Type B pancreatic cell (in vitro differentiated cells): ENCODE data around the gene ECI2. TPM values are rescaled to one million over a fixed set of nuclear protein-coding genes. Genes with fewer than 3 reads are reported as not detected.

Experiments
- DNase-seq: peaks from one replicate; pipeline ENCODE4 v3.0.0; 2021; ENCODE audit warnings: mixed read lengths; ENCODE audit not compliant: unreplicated experiment; ENCODE audit errors: extremely low spot score
- H3K27ac Mint-ChIP-seq: 2 replicates; pipeline ENCODE4 v1.8.0; 2021; ENCODE audit warnings: mild to moderate bottlenecking, mixed read lengths
- H3K27me3 Mint-ChIP-seq: 2 replicates; pipeline ENCODE4 v1.8.0; 2021; ENCODE audit warnings: mixed read lengths
- H3K36me3 Mint-ChIP-seq: 2 replicates; pipeline ENCODE4 v1.8.0; 2021; ENCODE audit warnings: mixed read lengths
- H3K4me1 Mint-ChIP-seq: one replicate; pipeline ENCODE4 v1.8.0; 2021; ENCODE audit warnings: mixed read lengths; ENCODE audit not compliant: unreplicated experiment
- H3K4me3 Mint-ChIP-seq: 2 replicates; pipeline ENCODE4 v1.8.0; 2021; ENCODE audit warnings: mild to moderate bottlenecking, mixed read lengths
- H3K9me3 Mint-ChIP-seq: 2 replicates; pipeline ENCODE4 v1.8.0; 2021; ENCODE audit warnings: mixed read lengths
- CTCF ChIP-seq: fragments of 200-600 bp; sonication (generic); conservative IDR thresholded peaks from 2 replicates; pipeline ENCODE4 v1.5.0; 2021; ENCODE audit warnings: antibody characterized with exemption, mild to moderate bottlenecking
- total RNA-seq: library from RNA; stranded (reverse); gene quantifications from 2 replicates; pipeline ENCODE4 v1.2.1, GENCODE V29; 2021; ENCODE audit warnings: low replicate concordance

The ECI2 gene
- total RNA-seq, 1 donor from 2014 or later, result 62.9 TPM

DNA sequence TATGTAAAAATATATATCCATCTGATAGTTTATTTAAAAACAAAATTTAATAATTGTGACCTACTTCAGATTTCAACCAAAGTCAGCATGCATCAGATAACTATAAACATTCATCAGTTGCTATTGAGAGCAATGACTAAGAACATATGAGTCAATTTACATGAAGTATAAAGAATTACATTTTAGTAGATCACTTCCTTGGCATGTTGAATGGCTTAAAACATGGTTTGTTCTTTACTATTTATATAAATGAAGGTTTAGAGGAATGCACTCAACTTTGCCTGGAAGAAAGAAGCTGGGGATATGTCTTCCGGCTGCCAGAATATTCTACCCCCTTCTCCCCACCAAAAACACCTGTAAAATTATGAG, 50.1 kb downstream of the ECI2 start:
- TF ChIP-seq CTCF, result no peak
- H3K27me3 Mint-ChIP-seq, result no peaks in the 10 kb centered on the region
- DNase-seq, result no peak
- H3K27ac Mint-ChIP-seq, result no peak overlapping the region
- H3K4me1 Mint-ChIP-seq, result peaks cover 6% of the 10 kb centered on the region
- H3K36me3 Mint-ChIP-seq, result no peaks in the 10 kb centered on the region
- H3K4me3 Mint-ChIP-seq, result no peak overlapping the region
- H3K9me3 Mint-ChIP-seq, result no peaks in the 10 kb centered on the region

DNA sequence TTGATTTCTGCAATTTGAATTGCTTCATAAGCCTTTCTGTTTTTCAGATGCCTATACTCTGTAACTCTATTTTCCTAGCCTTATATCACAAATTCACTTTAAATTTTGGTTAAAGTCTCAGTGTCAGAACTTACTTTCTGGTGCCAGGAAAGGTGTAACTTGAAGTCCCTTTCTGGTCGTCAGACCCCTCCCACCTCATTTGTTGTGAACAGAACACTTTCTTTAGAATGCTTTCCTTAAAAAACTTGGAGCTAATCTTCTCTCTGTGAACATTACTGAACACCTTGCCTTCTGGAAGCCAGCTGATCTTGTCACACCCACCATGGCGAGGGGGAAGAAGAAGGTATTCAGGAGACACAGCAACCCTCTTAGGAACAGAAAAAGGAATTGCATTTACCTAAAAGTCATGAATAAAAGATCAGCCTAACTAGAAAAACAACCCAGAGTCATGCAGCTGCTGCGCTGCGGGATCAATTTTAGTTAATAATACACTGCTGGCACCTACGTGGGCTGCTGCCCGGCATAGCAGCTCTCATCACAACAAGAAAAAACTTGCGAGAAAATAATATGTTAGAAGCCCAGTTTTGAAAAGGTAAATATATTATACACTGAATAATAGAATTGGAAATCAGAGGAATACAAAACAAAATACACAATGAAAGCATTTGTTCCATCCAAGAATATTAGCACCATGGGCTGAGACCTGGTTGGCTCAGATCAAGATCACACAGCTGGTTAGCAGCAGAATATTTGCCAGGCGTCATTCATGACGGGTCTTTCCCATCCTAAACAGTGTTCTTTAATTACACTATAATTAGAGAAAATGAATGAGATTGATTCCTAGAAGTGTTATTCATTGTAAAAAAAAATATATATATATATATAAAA, 50.7 kb downstream of the ECI2 start:
- no peaks in the 10 kb centered on the region for H3K27me3 Mint-ChIP-seq
- no peaks in the 10 kb centered on the region for H3K9me3 Mint-ChIP-seq
- DNase-seq, result no peak
- no peaks in the 10 kb centered on the region for H3K36me3 Mint-ChIP-seq
- TF ChIP-seq CTCF, result no peak
- peak overlapping the region; percentile 48 for H3K27ac Mint-ChIP-seq
- H3K4me1 Mint-ChIP-seq, result peaks cover 6% of the 10 kb centered on the region
- peak overlapping the region; percentile 27 for H3K4me3 Mint-ChIP-seq

- no peak for DNase-seq
- H3K27me3 Mint-ChIP-seq, result no peaks in the 10 kb centered on the region
- TF ChIP-seq CTCF, result no peak
- H3K36me3 Mint-ChIP-seq, result no peaks in the 10 kb centered on the region
- H3K4me3 Mint-ChIP-seq, result no peak within 1 kb of the TSS
- H3K27ac Mint-ChIP-seq, result no peak within 1 kb of the TSS
- no peaks in the 10 kb centered on the region for H3K4me1 Mint-ChIP-seq
- H3K9me3 Mint-ChIP-seq, result no peaks in the 10 kb centered on the region
These were observed 56.5 kb downstream of the ECI2 start, which contains the start of gene FAM217A for GRCh38 chr6:4078691-4079471. Gene FAM217A, minus strand, starts transcription at chr6:4079137. Its CDS starts 1,723 bp downstream, at chr6:4077414.

- H3K36me3 Mint-ChIP-seq, result no peaks in the 10 kb centered on the region
- no peak for DNase-seq
- no peak overlapping the region for H3K4me3 Mint-ChIP-seq
- no peaks in the 10 kb centered on the region for H3K27me3 Mint-ChIP-seq
- H3K9me3 Mint-ChIP-seq, result no peaks in the 10 kb centered on the region
- H3K27ac Mint-ChIP-seq, result no peak overlapping the region
- no peaks in the 10 kb centered on the region for H3K4me1 Mint-ChIP-seq
- no peak for TF ChIP-seq CTCF
These were observed 60.7 kb downstream of the ECI2 start for GRCh38 chr6:4074478-4075235.

- no peak for DNase-seq
- Mint-ChIP-seq H3K27ac (no peak overlapping the region), H3K36me3 (no peaks in the 10 kb centered on the region), H3K4me3 (no peak overlapping the region), H3K27me3 (no peaks in the 10 kb centered on the region), H3K9me3 (no peaks in the 10 kb centered on the region), H3K4me1 (no peaks in the 10 kb centered on the region)
- no peak for TF ChIP-seq CTCF
These were observed 64.0 kb downstream of the ECI2 start for GRCh38 chr6:4071330-4071729.
